RWPE2 (cell line): ENCODE results near the gene PRDM16.

Source experiments
- ATAC-seq: fragments of 200-7000 bp; cut with Tn5 transposase; 3 replicates; pipeline ENCODE4 v1.9.1; 2021; ENCODE audit warnings: low read depth
- DNase-seq: peaks from one replicate; pipeline ENCODE4 v3.0.0-alpha.2; 2020; ENCODE audit warnings: low spot score
- H3K27ac ChIP-seq: fragments of 450-650 bp; 2 replicates; pipeline ENCODE4 v1.5.1; 2017; ENCODE audit warnings: mild to moderate bottlenecking; ENCODE audit not compliant: poor library complexity, severe bottlenecking
- H3K27me3 ChIP-seq: fragments of 250-450 bp; sonication (Bioruptor Pico); 2 replicates; pipeline ENCODE4 v1.5.1; 2021; ENCODE audit warnings: mild to moderate bottlenecking, moderate library complexity; ENCODE audit not compliant: insufficient read depth, poor library complexity, severe bottlenecking
- H3K36me3 ChIP-seq: fragments of 250-450 bp; sonication (Bioruptor Pico); 2 replicates; pipeline ENCODE4 v1.5.1; 2020; ENCODE audit warnings: low read depth, mild to moderate bottlenecking, moderate library complexity
- H3K4me1 ChIP-seq: fragments of 250-450 bp; sonication (Bioruptor Pico); 2 replicates; pipeline ENCODE4 v1.5.1; 2021; ENCODE audit warnings: mild to moderate bottlenecking, moderate library complexity; ENCODE audit not compliant: insufficient read depth, poor library complexity, severe bottlenecking
- H3K4me3 ChIP-seq: fragments of 250-450 bp; sonication (Bioruptor Pico); 2 replicates; pipeline ENCODE4 v1.5.1; 2021; ENCODE audit warnings: mild to moderate bottlenecking, moderate library complexity; ENCODE audit not compliant: severe bottlenecking
- H3K9me3 ChIP-seq: fragments of 250-450 bp; sonication (Bioruptor Pico); 2 replicates; pipeline ENCODE4 v1.5.1; 2021; ENCODE audit warnings: mild to moderate bottlenecking, moderate library complexity; ENCODE audit not compliant: severe bottlenecking
- CTCF ChIP-seq: fragments of 450-650 bp; IDR thresholded peaks from one replicate; pipeline ENCODE4 v1.5.1; 2017; ENCODE audit warnings: mild to moderate bottlenecking, moderate library complexity; ENCODE audit not compliant: poor library complexity, severe bottlenecking

The PRDM16 gene

GRCh38 chr1:3463408-3463863 lies 394.4 kb downstream of the PRDM16 start:
- Histone ChIP-seq H3K36me3 (no peaks in the 10 kb centered on the region; the same call in 1 of the 2 replicates), H3K4me3 (no peak overlapping the region), H3K9me3 (no peaks in the 10 kb centered on the region), H3K27ac (no peak overlapping the region), H3K27me3 (no peaks in the 10 kb centered on the region), H3K4me1 (peaks cover 47% of the 10 kb centered on the region)
- peak; percentile 54 for DNase-seq
- no peak for ATAC-seq
- no peak for TF ChIP-seq CTCF

GRCh38 chr1:3463891-3464648 lies 395.1 kb downstream of the PRDM16 start:
- H3K27ac ChIP-seq: no peak overlapping the region
- DNase-seq: peak; percentile 54
- no peak for ATAC-seq

GRCh38 chr1:3464649-3465025 lies 395.6 kb downstream of the PRDM16 start:
- Histone ChIP-seq H3K4me3 (no peak overlapping the region), H3K36me3 (peaks cover 6% of the 10 kb centered on the region), H3K27me3 (no peaks in the 10 kb centered on the region), H3K4me1 (peaks cover 48% of the 10 kb centered on the region), H3K9me3 (no peaks in the 10 kb centered on the region), H3K27ac (no peak overlapping the region)
- no peak for TF ChIP-seq CTCF
- ATAC-seq: no peak
- peak; percentile 51 for DNase-seq

More at GRCh38 chr1:3463891-3464648, 395.1 kb downstream of the PRDM16 start:
- Histone ChIP-seq H3K36me3 (peaks cover under 1% of the 10 kb centered on the region), H3K4me1 (peaks cover 48% of the 10 kb centered on the region), H3K27me3 (no peaks in the 10 kb centered on the region), H3K4me3 (no peak overlapping the region), H3K9me3 (no peaks in the 10 kb centered on the region)
- TF ChIP-seq CTCF: no peak

- DNase-seq (peak; percentile 49), ATAC-seq (0 out of 3 replicates have a peak, but pooled peaks have one; percentile 20)
- H3K4me1 ChIP-seq: peaks cover 41% of the 10 kb centered on the region
- H3K4me3 ChIP-seq: no peak overlapping the region
- no peak for TF ChIP-seq CTCF
- H3K36me3 ChIP-seq: peaks cover 7% of the 10 kb centered on the region
- H3K27ac ChIP-seq: no peak overlapping the region
- no peaks in the 10 kb centered on the region for H3K27me3 ChIP-seq
- no peaks in the 10 kb centered on the region for H3K9me3 ChIP-seq
These were observed 396.3 kb downstream of the PRDM16 start for GRCh38 chr1:3465091-3465934.
